NCI-H510A treated with DMSO at 0.1 percent for 48 hours (cell line): ENCODE data around the gene THEM5.
"Not testable (repeated sequence)": the region's sequence is repeated elsewhere in the genome, so short reads cannot be mapped to it uniquely, and the experiment has no call there.

Source experiments
- DNase-seq: peaks from one replicate; lab custom pipeline; 2025; lab: John Stamatoyannopoulos, UW

THEM5 gene

GRCh38 chr1:151867765-151868411, 14.4 kb upstream of the THEM5 start:
- DNase-seq, result no peak

- no peak for DNase-seq
Observed at GRCh38 chr1:151867321-151867720, 13.8 kb upstream of the THEM5 start.

- no peak for DNase-seq
Observed at GRCh38 chr1:151864411-151864810, 10.9 kb upstream of the THEM5 start.

GRCh38 chr1:151862604-151863003, 9.1 kb upstream of the THEM5 start:
- DNase-seq, result no peak

GRCh38 chr1:151860504-151861187, 7.1 kb upstream of the THEM5 start:
- no peak for DNase-seq

- no peak for DNase-seq
Observed at GRCh38 chr1:151859891-151860293, 6.4 kb upstream of the THEM5 start.

- DNase-seq, result no peak
Observed at GRCh38 chr1:151858886-151859665, 5.6 kb upstream of the THEM5 start.

- DNase-seq, result no peak
Observed at GRCh38 chr1:151858030-151858746, 4.7 kb upstream of the THEM5 start.

GRCh38 chr1:151855933-151856332, 2.4 kb upstream of the THEM5 start:
- DNase-seq, result no peak

- not testable (repeated sequence) for DNase-seq
Observed at GRCh38 chr1:151855516-151855915, 2.0 kb upstream of the THEM5 start.

- DNase-seq, result no peak
Observed at GRCh38 chr1:151854658-151855057, 1.1 kb upstream of the THEM5 start.

- no peak for DNase-seq
Observed at GRCh38 chr1:151852733-151853132, 779 bp downstream of the THEM5 start.

GRCh38 chr1:151851886-151852285, 1.6 kb downstream of the THEM5 start:
- no peak for DNase-seq

- DNase-seq, result no peak
Observed at GRCh38 chr1:151849871-151850270, 3.6 kb downstream of the THEM5 start.

- no peak for DNase-seq
Observed at GRCh38 chr1:151849126-151849525, 4.4 kb downstream of the THEM5 start.

- no peak for DNase-seq
Observed at GRCh38 chr1:151847867-151848596, 5.5 kb downstream of the THEM5 start.

GRCh38 chr1:151846686-151847237, 6.8 kb downstream of the THEM5 start:
- no peak for DNase-seq

- DNase-seq, result no peak
Observed at GRCh38 chr1:151846062-151846568, 7.4 kb downstream of the THEM5 start.

- DNase-seq, result no peak
Observed at GRCh38 chr1:151843398-151843797, 10.1 kb downstream of the THEM5 start.

- no peak for DNase-seq
Observed at GRCh38 chr1:151841141-151841540, 12.4 kb downstream of the THEM5 start.

- no peak for DNase-seq
Observed at GRCh38 chr1:151840421-151840820, 13.1 kb downstream of the THEM5 start.
